Measurements from ENCODE around the gene C1QTNF3. TPM values are rescaled to one million over a fixed set of nuclear protein-coding genes. Genes with fewer than 3 reads are reported as not detected.

C1QTNF3 gene
- total RNA-seq, 2 donors from 2014 or later: 1.6 to 8.2 TPM

GRCh38 chr5:34053133-34053532 lies 10.1 kb upstream of the C1QTNF3 start:
- no peaks in the 10 kb centered on the region for H3K27me3 ChIP-seq (replicated peaks; ENCODE audit: insufficient read depth)
- no peaks in the 10 kb centered on the region for H3K4me1 ChIP-seq (replicated peaks)
- 24% methylated on average over 2 of the region's 2 CpGs for WGBS
- H3K27ac ChIP-seq: no peak overlapping the region
- intact Hi-C loops (cut with DNase I): no loop called here
- no peak for DNase-seq (ENCODE audit: low spot score)
- H3K4me3 ChIP-seq: no peak overlapping the region
- TF ChIP-seq CTCF (IDR thresholded peaks at IDR 0.05) (no peak), POLR2A (IDR thresholded peaks at IDR 0.05) (no peak), POLR2AphosphoS5 (IDR thresholded peaks at IDR 0.05) (no peak)
- no peaks in the 10 kb centered on the region for H3K9me3 ChIP-seq
- H3K36me3 ChIP-seq: no peaks in the 10 kb centered on the region

GRCh38 chr5:34051374-34051980 lies 8.5 kb upstream of the C1QTNF3 start:
- Histone ChIP-seq H3K4me3 (no peak overlapping the region), H3K4me1 (replicated peaks) (no peaks in the 10 kb centered on the region), H3K36me3 (no peaks in the 10 kb centered on the region), H3K9me3 (no peaks in the 10 kb centered on the region), H3K27ac (peak overlapping the region; percentile 41 to 62), H3K27me3 (replicated peaks; ENCODE audit: insufficient read depth) (no peaks in the 10 kb centered on the region)
- intact Hi-C loops (cut with DNase I): no loop called here
- TF ChIP-seq POLR2AphosphoS5 (IDR thresholded peaks at IDR 0.05) (peak; percentile 66), POLR2A (IDR thresholded peaks at IDR 0.05) (no peak)
- WGBS: 76% methylated on average over 4 of the region's 4 CpGs
- DNase-seq (ENCODE audit: low spot score): no peak

- no peaks in the 10 kb centered on the region for H3K9me3 ChIP-seq
- H3K4me1 ChIP-seq (replicated peaks): no peaks in the 10 kb centered on the region
- intact Hi-C loops (cut with DNase I): no loop called here
- no peak overlapping the region for H3K27ac ChIP-seq
- H3K27me3 ChIP-seq (replicated peaks; ENCODE audit: insufficient read depth): no peaks in the 10 kb centered on the region
- H3K4me3 ChIP-seq: no peak overlapping the region
- DNase-seq (ENCODE audit: low spot score): no peak
- no peak for TF ChIP-seq CTCF (IDR thresholded peaks at IDR 0.05)
- no peak for TF ChIP-seq POLR2A (IDR thresholded peaks at IDR 0.05)
- TF ChIP-seq POLR2AphosphoS5 (IDR thresholded peaks at IDR 0.05): no peak
- no peaks in the 10 kb centered on the region for H3K36me3 ChIP-seq
Measured at GRCh38 chr5:34047774-34048572, 5.0 kb upstream of the C1QTNF3 start.

GRCh38 chr5:34047143-34047542 lies 4.1 kb upstream of the C1QTNF3 start:
- Histone ChIP-seq H3K27me3 (replicated peaks; ENCODE audit: insufficient read depth) (no peaks in the 10 kb centered on the region), H3K4me1 (replicated peaks) (no peaks in the 10 kb centered on the region), H3K36me3 (no peaks in the 10 kb centered on the region), H3K9me3 (no peaks in the 10 kb centered on the region), H3K4me3 (no peak overlapping the region), H3K27ac (no peak overlapping the region)
- WGBS: 66% methylated on average over 4 of the region's 4 CpGs
- DNase-seq (ENCODE audit: low spot score): no peak
- no peak for TF ChIP-seq POLR2A (IDR thresholded peaks at IDR 0.05)
- TF ChIP-seq POLR2AphosphoS5 (IDR thresholded peaks at IDR 0.05): no peak
- intact Hi-C loops (cut with DNase I): no loop called here

DNA sequence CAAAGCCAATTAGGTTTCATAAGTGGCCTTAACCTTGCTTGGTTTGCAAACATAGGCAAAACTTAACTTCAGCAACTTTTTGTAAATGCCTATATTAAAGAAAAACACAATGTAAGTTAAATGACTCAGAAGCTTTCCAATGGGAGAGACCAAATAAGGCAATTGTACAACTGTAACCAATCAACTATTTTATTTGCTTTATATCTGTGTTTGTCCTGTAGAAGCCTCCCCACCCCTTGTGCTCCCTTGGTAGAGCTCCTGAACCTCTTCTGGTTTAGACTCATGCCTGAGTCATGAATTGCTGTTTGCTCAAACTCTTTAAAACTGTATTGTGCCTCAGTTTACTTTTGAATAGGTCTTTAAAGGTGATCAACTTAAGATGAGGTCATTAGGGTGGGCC lies 3.0 kb upstream of the C1QTNF3 start:
- intact Hi-C loops (cut with DNase I): no loop called here

More for the DNA sequence above, 3.0 kb upstream of the C1QTNF3 start:
- no peaks in the 10 kb centered on the region for H3K36me3 ChIP-seq
- TF ChIP-seq POLR2A (IDR thresholded peaks at IDR 0.05) (no peak), POLR2AphosphoS5 (IDR thresholded peaks at IDR 0.05) (no peak), CTCF (IDR thresholded peaks at IDR 0.05) (no peak)
- H3K27ac ChIP-seq: no peak overlapping the region
- DNase-seq (ENCODE audit: low spot score): no peak
- H3K27me3 ChIP-seq (replicated peaks; ENCODE audit: insufficient read depth): no peaks in the 10 kb centered on the region
- no peaks in the 10 kb centered on the region for H3K9me3 ChIP-seq
- H3K4me1 ChIP-seq (replicated peaks): no peaks in the 10 kb centered on the region
- H3K4me3 ChIP-seq: no peak overlapping the region
